GM10266 (cell line): ENCODE results near the gene CD72.
A peak's percentile ranks its signal among the peaks of the same experiment; 100 is the strongest.

ENCODE experiments used
- DNase-seq: peaks from one replicate; pipeline ENCODE4 v3.0.0; 2012; ENCODE audit errors: extremely low spot score
- TF ChIP-seq, protein P1 (sequence below): IDR thresholded peaks from 2 replicates; pipeline ENCODE4 v1.5.1; 2012; ENCODE audit warnings: mild to moderate bottlenecking, low read depth; ENCODE audit not compliant: control insufficient read depth, insufficient read depth; ENCODE audit errors: missing control alignments

The CD72 gene, protein sequence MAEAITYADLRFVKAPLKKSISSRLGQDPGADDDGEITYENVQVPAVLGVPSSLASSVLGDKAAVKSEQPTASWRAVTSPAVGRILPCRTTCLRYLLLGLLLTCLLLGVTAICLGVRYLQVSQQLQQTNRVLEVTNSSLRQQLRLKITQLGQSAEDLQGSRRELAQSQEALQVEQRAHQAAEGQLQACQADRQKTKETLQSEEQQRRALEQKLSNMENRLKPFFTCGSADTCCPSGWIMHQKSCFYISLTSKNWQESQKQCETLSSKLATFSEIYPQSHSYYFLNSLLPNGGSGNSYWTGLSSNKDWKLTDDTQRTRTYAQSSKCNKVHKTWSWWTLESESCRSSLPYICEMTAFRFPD

DNA sequence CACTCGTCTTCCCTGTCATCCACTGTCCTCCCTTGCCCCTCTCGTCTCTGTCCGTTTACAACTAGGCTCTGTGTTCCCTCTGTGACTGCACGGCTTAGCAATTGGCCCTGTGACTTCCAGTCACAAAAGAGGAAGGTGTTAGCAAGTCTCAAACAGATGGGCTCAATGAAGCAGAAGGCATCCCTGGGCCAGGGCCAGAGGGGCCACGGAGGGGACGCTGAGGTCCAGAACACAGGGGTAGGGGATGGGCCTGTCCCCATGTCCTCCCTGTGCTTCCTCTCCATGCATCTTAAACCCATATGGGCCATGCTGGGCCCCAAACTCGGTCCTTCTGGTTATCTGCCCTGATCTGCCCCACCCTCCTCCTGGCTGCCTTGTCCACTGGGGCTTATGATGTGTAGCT, at the start of gene CD72:
CD72 (minus strand) TSS at position 89 of the 403 bp plus-strand sequence. CDS start 110 bp downstream, outside the sequence.
- TF ChIP-seq, protein P1, sequence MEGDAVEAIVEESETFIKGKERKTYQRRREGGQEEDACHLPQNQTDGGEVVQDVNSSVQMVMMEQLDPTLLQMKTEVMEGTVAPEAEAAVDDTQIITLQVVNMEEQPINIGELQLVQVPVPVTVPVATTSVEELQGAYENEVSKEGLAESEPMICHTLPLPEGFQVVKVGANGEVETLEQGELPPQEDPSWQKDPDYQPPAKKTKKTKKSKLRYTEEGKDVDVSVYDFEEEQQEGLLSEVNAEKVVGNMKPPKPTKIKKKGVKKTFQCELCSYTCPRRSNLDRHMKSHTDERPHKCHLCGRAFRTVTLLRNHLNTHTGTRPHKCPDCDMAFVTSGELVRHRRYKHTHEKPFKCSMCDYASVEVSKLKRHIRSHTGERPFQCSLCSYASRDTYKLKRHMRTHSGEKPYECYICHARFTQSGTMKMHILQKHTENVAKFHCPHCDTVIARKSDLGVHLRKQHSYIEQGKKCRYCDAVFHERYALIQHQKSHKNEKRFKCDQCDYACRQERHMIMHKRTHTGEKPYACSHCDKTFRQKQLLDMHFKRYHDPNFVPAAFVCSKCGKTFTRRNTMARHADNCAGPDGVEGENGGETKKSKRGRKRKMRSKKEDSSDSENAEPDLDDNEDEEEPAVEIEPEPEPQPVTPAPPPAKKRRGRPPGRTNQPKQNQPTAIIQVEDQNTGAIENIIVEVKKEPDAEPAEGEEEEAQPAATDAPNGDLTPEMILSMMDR: no peak
- peak; percentile 40 for DNase-seq

DNA sequence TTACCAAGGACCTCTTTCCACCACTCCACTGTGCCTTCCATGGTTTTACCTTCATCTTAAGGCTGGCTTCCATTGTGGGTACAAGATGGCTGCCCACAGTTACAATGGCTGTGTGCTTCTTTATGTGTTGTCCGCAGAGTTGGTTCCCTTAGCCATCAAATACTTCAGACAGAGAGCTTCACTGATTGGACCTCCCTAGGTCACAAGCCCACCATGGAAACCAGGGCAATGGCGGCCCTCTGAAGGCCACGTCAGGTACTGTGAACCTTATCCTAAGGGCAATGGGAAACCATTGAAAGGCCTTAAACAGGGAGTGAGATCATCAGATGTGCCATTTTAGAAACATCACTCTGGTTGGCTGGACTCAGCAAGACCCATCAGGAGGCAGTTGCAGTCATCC, 49.7 kb upstream of the CD72 start:
- DNase-seq: no peak
- TF ChIP-seq, protein P1: no peak

DNA sequence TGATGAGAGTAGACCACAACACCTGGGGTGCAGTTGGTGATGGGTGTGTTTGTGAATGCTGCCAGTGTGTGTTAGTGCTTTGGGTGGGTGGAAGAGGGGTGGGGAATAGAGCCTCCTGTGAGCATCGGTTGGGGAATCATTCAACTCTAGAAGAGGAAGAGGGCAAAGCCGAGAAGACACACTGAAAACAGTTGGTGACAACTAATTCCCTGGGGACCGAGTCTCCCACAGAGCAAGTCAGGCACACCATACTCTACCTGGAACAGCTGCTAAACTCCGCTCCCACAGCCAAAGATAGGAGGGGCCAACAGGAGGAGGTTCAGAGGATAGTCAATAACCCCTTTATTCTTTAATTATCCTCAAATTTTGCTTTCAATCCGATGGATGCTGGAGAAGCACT, 48.3 kb upstream of the CD72 start:
- TF ChIP-seq, protein P1: no peak
- no peak for DNase-seq

DNA sequence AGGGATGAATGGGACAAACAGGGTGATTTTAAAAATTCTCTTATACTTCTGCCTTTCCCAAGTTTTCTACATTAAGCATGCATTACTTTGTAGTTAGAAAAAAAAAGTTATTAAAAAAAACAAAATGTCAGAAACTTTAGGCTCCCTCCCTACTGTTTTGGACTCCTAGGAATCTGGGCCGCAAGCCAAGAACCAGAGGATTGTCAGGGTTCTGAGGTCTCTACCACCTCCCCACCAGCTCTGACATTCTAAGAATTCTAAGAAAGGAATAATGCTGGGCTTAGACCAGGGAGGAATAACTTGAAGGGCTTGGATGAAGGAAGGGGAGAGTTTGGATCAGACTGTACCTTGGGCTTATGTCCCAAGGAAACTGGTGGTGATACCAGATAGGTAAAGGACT, 47.8 kb upstream of the CD72 start:
- no peak for DNase-seq
- TF ChIP-seq, protein P1: no peak

DNA sequence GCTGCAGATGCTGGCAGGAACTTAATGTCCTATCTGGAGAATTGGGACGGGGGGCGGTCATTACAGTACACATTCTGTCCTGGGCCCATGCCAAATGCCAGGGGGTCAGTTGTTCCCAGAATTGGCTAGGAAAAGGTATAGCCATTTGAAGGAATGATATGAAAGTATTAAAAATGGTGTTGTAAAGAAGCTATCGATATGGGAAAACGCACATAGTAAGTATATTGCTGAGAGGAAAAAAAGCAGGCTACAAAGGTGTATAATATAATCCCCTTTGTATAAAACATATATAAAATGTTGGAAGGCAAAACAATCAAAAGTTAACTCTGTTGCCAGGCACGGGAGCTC, 47.2 kb upstream of the CD72 start:
- DNase-seq: no peak
- TF ChIP-seq, protein P1: no peak

DNA sequence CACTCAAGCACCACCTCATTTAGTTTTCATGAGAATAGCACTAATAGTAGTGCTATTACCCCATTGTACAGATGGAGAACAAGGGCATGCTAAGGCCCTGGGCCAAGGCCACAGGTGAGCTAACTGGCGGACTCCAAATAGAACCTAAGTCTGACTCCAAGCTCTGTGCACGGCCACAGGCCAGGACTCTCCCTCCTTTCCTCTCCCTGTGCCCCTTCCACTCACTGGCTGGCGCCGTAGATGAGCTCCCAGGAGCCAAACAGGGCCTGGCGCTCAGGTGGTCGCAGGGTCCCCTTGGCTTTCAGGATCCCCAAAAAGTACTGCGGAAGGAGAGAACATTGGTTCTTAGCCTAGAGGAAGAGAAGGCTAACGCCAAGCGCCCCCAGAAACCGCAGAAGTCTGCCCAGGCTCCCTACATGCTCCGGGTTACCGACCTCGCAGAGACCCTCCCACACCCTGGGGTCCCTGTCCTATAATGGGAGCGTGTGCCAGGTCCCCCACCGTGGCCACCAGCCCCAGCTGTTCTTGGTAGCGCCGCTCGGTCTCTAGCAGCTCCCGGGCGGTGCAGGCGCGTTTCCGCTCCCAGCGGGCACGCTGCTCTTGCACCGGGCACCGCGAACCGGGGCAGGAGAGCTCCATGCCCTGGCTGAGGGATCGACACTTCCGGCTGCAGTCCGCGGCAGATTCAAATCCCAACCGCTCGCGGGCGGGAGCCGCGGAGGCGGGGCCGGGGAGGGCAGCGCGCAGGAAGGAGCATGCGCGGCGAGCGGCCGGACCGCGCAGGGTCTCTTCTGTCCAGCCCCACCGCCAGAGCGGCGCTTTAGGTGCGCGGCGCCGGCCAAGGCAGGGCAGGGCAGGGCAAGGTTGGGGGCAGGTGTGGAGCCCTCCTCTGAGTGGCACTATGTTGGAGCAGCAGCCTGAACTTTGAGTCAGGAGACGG, 46.6 kb upstream of the CD72 start, which contains the start of gene ARHGEF39:
ARHGEF39 (minus strand) TSS at position 665 of the 940 bp plus-strand sequence; CDS start at position 639, 26 bp downstream.
- peak; percentile 93 for DNase-seq
- TF ChIP-seq, protein P1: peak; percentile 64
